AG04450 (cell line): ENCODE results near the gene PACS2. TPM values are rescaled to one million over a fixed set of nuclear protein-coding genes. Genes with fewer than 3 reads are reported as not detected.

ENCODE experiments used
- CTCF ChIA-PET: fragments of 300-600, 350-600 bp; formaldehyde crosslinking; extraction: SDS; loops from one replicate; lab custom pipeline; 2022; ENCODE audit warnings: antibody characterized with exemption, inconsistent platforms; lab: Charles Lee
- POLR2A ChIA-PET: fragments of 350-600 bp; formaldehyde crosslinking; extraction: SDS; loops from one replicate; lab custom pipeline; 2021; ENCODE audit warnings: antibody characterized with exemption, inconsistent platforms; lab: Yijun Ruan, JAX
- DNase-seq: peaks from one replicate; pipeline ENCODE4 v3.0.0-alpha.2; 2011; ENCODE audit warnings: low read depth, low spot score
- H3K27ac ChIP-seq: one replicate; pipeline ENCODE4 v1.5.1; 2012; ENCODE audit warnings: low read depth, low read length, control low read depth
- H3K27me3 ChIP-seq: one replicate; pipeline ENCODE4 v1.6.0; 2012; ENCODE audit warnings: low read length; ENCODE audit not compliant: control insufficient read depth, insufficient read depth
- H3K4me3 ChIP-seq: 2 replicates; pipeline ENCODE4 v1.5.1; 2011; ENCODE audit warnings: mild to moderate bottlenecking, low read depth, low read length, control low read depth
- H3K9me3 ChIP-seq: 2 replicates; pipeline ENCODE4 v1.5.1; 2012; ENCODE audit warnings: low read length; ENCODE audit not compliant: control insufficient read depth, insufficient read depth
- polyA minus RNA-seq: library from RNA; depleted of rRNA, polyadenylated mRNA; stranded (reverse); fragments of >200 nt; gene quantifications from 2 replicates; pipeline ENCODE4 v1.2.3, GENCODE V29; 2011; rRNA and poly(A)+ RNA removed
- polyA plus RNA-seq: library from polyadenylated mRNA; depleted of rRNA; stranded (reverse); fragments of >200 nt; gene quantifications from 2 replicates; pipeline ENCODE4 v1.2.3, GENCODE V29; 2011; rRNA removed
- TF ChIP-seq, protein P1 (sequence below): IDR thresholded peaks from 2 replicates; pipeline ENCODE4 v1.5.1; 2011; ENCODE audit warnings: low read depth, low read length, control low read depth, inconsistent platforms

PACS2 gene
- 13.0 and 16.1 TPM in 2 replicates for polyA plus RNA-seq
- 14.5 and 18.3 TPM in 2 replicates for polyA minus RNA-seq

DNA sequence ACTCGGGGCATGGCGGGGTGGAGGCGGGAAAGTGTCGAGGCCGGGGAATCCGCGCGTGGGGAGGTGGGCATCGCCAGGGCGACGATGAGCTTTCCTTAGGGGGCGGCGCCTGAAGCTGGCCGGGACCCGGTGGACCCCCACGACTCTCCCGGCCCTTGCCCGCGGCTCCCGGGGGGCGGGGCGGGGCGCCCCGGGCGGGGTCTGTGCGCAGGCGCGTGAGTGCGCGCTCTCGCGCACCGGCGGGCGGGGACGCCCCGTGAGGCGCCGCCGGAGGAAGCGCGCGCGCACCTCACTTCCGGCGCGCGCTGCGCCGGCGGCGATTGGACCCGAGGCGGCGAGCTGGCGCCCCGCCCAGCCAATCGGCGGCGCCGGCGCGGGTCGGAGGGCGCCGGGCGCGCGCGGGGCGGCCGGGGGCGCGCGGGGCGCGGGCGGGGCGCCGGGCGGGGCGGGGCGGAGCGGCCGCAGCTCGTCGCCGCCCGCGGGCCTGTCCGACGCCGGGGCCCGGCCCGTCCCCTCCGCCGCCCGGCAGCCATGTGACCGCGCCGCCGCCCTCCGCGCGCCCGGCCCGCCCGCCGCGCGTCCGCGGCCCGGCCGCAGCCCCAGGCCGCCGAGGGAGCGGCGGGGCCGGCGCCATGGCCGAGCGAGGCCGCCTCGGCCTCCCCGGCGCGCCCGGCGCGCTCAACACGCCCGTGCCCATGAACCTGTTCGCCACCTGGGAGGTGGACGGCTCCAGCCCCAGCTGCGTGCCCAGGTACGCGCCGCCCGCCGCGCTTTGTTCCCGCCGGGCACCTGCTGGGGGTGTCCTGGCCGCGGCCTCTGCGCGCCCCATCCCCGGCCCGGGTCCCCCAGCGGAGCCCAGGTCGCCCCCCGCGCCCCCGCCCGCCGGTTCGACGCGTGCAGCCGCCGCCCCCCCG, at the start of gene PACS2:
Gene PACS2, plus strand, starts transcription at position 462 of the 914 bp plus-strand sequence. Its CDS starts 171 bp downstream, at position 633.
- no peaks in the 10 kb centered on the region for H3K9me3 ChIP-seq
- H3K4me3 ChIP-seq: peak within 1 kb of the TSS; percentile 77
- peak within 1 kb of the TSS; percentile 21 for H3K27ac ChIP-seq
- CTCF ChIA-PET: interaction anchor here (0.6 to 0.9 kb wide), 2 partner anchors 57 to 134 kb away, joined by 3 to 7 read pairs; no protein-coding TSS in a partner anchor
- H3K27me3 ChIP-seq: no peaks in the 10 kb centered on the region
- POLR2A ChIA-PET: interaction anchor here (1.2 to 3.3 kb wide), 2 partner anchors 14 to 37 kb away, joined by 3 to 23 read pairs; partner anchors contain the start of gene BRF1
- TF ChIP-seq, protein P1, sequence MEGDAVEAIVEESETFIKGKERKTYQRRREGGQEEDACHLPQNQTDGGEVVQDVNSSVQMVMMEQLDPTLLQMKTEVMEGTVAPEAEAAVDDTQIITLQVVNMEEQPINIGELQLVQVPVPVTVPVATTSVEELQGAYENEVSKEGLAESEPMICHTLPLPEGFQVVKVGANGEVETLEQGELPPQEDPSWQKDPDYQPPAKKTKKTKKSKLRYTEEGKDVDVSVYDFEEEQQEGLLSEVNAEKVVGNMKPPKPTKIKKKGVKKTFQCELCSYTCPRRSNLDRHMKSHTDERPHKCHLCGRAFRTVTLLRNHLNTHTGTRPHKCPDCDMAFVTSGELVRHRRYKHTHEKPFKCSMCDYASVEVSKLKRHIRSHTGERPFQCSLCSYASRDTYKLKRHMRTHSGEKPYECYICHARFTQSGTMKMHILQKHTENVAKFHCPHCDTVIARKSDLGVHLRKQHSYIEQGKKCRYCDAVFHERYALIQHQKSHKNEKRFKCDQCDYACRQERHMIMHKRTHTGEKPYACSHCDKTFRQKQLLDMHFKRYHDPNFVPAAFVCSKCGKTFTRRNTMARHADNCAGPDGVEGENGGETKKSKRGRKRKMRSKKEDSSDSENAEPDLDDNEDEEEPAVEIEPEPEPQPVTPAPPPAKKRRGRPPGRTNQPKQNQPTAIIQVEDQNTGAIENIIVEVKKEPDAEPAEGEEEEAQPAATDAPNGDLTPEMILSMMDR: no peak
- DNase-seq: peak; percentile 41

DNA sequence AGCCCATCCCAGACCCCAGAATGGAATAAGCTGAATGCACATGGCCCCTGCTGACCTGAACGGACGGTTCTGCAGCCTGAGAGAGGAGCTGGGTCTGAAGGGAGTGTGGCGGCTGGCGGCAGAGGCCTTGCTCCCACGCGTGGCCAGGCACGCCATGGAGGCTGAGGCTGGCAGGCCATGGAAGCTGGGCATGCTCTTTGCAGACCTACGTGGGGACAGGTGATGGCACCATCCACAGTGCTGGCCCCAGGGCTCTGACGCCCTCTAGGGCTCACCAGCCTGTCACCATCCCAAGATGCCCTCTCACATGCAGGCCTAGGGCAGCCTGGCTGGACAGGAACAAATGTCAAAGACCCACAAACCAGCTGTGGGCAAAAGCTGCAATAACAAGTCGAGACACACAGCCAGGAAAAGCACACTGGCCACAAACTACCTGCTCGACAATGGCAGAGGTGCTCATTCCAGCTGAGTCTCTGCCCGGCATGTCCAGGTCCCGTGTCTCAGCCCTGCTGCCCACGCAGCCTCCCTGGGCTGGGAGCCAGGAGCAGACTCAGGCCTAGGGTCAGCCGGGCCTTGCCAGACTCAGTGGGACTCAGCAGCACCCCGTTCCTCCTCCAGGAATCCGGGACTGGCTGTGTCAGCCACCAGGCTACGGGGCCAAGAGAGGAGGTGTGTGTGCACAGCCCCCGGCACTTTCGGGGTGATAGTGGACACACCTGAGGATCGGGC, 46.6 kb upstream of the PACS2 start:
- CTCF ChIA-PET: no interaction called here
- Histone ChIP-seq H3K27ac (no peak overlapping the region), H3K4me3 (no peak overlapping the region), H3K27me3 (no peaks in the 10 kb centered on the region), H3K9me3 (no peaks in the 10 kb centered on the region; the same call in 1 of the 2 replicates)
- no peak for DNase-seq
- TF ChIP-seq, protein P1: no peak
- POLR2A ChIA-PET: no interaction called here

DNA sequence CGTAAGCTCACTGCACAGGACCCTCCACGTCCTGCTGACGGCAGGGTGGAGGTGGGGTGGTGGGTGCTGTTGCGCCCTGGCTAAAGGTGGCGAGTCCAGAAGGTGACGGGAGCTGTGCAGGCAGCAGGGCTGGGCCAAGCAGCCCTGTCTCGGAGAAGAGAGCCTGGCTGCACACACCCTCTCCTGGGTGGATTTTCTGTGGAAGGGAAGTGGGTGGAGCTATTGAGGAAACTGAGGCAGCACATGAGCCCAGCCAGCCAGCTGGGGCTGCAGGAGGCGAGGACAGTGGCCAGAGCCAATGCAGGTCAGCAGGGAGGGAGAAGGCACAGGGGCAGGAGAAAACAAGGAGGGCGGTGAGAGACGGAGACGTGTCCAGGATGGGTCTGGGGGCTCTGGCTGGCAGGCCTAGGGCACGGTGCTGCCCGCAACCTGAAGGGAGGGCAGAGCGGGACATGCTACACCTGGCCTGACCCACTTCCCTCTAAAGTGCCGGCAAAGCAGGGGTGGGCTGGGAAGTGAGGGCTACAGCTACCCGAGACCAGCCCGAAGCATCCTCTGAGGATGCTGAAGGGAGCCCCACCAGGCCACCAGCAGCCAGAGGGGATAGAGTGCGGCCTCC, 45.7 kb upstream of the PACS2 start:
- Histone ChIP-seq H3K27ac (no peak overlapping the region), H3K9me3 (no peaks in the 10 kb centered on the region), H3K4me3 (no peak overlapping the region), H3K27me3 (no peaks in the 10 kb centered on the region)
- TF ChIP-seq, protein P1: no peak
- no peak for DNase-seq
- ChIA-PET CTCF (no interaction called here), POLR2A (no interaction called here)

DNA sequence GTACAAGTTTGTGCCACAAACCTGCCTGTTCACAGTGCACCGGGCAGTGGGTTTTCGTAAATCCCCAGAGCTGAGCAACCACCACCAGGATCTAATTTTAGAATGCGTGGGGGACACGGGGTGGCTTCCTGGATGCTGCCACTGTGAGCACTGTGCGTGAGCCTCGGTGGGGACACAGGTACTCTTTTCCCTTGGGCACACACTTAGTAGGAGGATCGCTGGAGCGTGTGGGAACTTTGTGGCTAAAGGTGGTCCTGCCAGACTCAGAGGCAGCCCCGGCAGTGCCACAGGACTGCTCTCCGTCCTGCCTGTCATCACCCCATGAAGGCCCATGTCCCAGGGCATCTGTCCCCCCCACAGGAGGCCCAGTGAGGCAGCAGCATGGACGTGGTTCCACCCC, 45.1 kb upstream of the PACS2 start:
- CTCF ChIA-PET: no interaction called here
- no peak for DNase-seq
- TF ChIP-seq, protein P1: no peak
- POLR2A ChIA-PET: no interaction called here
- H3K27me3 ChIP-seq: no peaks in the 10 kb centered on the region
- no peak overlapping the region for H3K4me3 ChIP-seq
- no peak overlapping the region for H3K27ac ChIP-seq
- H3K9me3 ChIP-seq: no peaks in the 10 kb centered on the region
